Activated T-cell treated with anti-CD3 and anti-CD28 coated beads for 24 hours (primary cell): Measurements from ENCODE around the gene INA.

Source experiments
- DNase-seq: peaks from one replicate; pipeline ENCODE4 v3.0.0-alpha.2; 2020; ENCODE audit warnings: low read depth

The INA gene

GRCh38 chr10:103276251-103276895 lies 565 bp upstream of the INA start:
- no peak for DNase-seq

DNA sequence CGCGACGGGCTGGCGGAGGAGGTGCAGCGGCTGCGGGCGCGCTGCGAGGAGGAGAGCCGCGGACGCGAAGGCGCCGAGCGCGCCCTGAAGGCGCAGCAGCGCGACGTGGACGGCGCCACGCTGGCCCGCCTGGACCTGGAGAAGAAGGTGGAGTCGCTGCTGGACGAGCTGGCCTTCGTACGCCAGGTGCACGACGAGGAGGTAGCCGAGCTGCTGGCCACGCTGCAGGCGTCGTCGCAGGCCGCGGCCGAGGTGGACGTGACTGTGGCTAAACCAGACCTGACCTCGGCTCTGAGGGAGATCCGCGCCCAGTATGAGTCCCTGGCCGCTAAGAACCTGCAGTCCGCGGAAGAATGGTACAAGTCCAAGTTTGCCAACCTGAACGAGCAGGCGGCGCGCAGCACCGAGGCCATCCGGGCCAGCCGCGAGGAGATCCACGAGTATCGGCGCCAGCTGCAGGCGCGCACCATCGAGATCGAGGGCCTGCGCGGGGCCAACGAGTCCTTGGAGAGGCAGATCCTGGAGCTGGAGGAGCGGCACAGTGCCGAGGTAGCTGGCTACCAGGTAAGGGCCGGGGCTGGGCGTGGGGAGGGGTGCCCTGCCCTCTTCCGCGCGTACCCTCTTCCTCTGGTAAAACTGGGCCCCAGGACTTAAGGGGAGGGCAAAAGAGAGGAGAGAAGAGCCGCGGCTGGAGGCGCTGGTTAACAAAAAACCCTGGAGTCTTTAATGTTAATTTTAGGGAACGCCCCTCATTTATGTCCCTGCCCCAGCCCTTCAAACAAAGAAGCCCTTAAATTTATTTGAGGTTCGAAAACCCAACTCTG lies 987 bp downstream of the INA start:
- no peak for DNase-seq

GRCh38 chr10:103278537-103278823 lies 1.5 kb downstream of the INA start:
- DNase-seq, result no peak

GRCh38 chr10:103278862-103279298 lies 1.9 kb downstream of the INA start:
- DNase-seq, result no peak

DNA sequence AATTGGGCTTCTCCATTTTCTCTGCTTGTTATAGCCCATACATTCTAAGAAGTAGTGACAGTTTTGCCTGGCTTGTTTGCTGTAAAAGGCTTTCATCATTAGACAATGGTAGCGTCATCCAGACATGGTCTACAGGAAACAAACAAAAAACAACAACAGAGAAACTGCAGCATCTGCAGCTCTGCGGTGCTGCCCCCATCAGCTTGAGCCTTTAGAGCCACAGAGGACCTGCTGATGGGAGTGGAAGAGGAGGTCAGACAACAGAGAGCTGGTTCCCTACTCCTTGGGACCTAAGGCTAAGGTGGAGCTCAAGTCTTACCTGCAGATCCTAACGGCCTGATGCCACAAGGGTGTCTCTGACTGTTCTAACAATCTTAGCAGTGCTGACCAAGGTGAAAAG lies 3.1 kb downstream of the INA start:
- DNase-seq, result no peak

DNA sequence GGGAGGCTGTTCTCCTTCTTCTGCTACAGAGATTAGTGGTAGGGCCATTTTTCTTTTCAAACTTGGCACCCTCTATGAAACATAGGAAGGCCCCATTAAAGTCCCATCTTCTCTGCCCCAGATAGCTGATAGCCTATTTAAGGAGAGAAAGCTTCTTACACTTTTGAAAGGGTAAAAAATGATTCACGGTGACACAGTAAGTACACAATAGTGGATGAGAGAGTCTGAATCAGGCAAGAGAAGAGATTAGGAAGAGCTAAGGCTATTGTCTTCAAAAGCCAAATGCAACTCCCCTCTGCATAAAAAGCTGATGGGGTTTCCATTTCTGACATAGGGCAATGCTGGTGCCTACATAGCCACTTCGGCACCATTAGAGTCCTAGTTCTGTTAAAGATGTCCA lies 3.6 kb downstream of the INA start:
- DNase-seq, result no peak

- DNase-seq, result no peak
Measured at GRCh38 chr10:103281753-103282152, 4.8 kb downstream of the INA start.

DNA sequence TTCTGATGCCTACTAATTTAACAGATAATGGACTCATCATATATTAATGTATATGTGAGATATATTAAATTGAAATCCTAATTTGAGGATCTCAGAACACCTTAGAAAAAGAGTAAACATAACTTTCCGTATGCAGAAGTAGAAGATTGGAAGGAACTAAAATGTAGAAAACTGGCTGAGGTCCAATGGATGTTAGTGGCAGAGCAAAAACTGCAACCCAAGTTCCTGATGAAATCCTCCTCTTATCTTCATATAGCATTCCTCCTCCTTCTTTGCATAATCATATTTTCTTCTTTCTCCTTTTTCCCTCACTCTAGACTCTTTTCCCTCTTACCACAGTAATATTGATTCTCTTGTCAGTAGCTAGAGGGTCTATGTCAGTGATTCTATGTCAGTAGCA lies 6.0 kb downstream of the INA start:
- DNase-seq, result no peak

DNA sequence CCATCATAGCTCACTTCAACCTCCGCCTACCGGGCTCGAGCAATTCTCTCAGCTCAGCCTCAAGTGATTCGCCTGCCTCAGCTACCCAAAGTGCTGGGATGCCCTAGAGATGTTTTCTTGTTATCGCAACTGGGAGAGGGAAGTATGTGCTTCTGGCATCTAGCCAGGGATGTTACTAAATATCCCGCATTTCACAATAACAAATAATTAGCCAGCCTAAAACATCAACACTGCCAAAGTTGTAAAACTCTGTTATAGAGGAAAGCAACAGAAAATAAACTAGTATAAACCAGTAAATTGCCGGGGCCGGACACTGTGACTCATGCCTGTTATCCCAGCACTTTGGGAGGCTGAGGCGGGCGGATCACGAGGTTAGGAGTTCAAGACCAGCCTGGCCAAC lies 7.2 kb downstream of the INA start:
- no peak for DNase-seq

- DNase-seq, result no peak
Measured at GRCh38 chr10:103287992-103288391, 11.1 kb downstream of the INA start.

GRCh38 chr10:103291588-103291987 lies 14.7 kb downstream of the INA start:
- DNase-seq, result no peak

DNA sequence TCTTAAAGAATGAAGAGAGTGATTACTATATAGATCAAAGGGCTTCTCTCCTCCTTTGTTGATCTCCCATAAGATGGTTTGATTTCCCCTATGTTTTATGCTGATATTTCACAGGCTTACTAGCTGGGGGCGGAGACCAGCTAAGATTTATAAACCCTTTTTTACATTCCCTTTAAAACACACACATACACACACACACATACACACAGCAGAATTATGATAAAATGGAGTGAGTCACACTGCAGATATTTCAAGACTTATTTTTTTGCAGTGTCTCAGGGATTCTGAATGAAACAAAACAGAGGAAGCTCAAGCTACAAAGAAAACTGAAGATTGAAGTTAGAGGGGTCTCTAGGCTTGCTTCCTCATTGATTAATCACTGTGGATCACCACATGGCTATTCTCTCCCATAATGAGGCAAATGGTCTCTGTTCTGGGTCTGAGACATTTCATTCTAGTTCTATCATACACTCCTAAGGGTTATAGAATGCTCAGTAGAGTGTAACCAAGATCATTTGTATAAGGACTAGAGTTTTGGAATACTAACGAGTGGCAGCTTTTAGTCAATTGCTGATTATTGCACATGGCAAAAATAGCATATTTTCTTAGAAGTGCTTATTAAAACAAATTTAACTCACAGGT lies 18.6 kb downstream of the INA start:
- no peak for DNase-seq

DNA sequence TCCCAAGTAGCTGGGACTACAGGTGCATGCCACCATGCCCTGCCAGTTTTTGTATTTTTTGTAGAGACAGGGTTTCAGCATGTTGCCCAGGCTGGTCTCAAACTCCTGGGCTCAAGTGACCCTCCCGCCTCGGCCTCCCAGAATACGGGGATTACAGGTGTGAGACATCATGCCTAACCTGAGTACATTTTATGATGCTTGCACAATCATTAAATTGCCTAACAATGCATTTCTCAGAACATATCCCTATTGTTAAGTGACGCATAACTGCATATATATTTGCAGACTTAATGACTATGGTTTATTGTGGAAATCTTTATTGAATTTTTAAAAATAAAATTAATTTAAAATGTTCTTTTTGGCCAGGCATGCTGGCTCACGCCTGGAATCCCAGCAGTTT lies 30.7 kb downstream of the INA start:
- no peak for DNase-seq

DNA sequence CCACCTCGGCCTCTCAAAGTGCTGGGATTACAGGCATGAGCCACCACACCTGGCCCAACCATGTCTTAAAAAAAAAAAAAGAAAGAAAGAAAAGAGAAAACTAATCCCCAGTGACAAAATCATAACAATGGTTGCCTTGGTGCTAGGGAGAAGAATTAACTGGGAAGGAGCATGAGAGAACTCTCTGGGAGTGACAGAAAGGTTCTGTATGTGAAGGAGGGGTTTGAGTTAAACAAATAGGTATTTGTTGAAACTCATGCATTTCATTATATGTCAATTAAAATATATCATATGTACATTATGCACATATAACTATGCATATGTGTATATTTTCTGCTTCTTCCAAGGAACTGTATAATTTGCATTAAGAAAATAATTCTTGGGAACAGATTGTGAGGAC lies 33.3 kb downstream of the INA start:
- DNase-seq, result no peak

GRCh38 chr10:103316087-103316486 lies 39.1 kb downstream of the INA start:
- DNase-seq, result no peak

- no peak for DNase-seq
Measured at GRCh38 chr10:103327906-103328305, 51.0 kb downstream of the INA start.

- DNase-seq, result no peak
Measured at GRCh38 chr10:103333934-103334520, 57.1 kb downstream of the INA start.

- no peak for DNase-seq
Measured at GRCh38 chr10:103334567-103334966, 57.6 kb downstream of the INA start.

- no peak for DNase-seq
Measured at GRCh38 chr10:103336370-103336769, 59.4 kb downstream of the INA start.
